HG02759 (cell line): ENCODE data around the gene SLC2A10.

Source experiments
- ATAC-seq: cut with Tn5 transposase; IDR thresholded peaks from one replicate; pipeline ENCODE4 v1.9.1; 2021; ENCODE audit warnings: mild to moderate bottlenecking, moderate library complexity; ENCODE audit not compliant: unreplicated experiment

SLC2A10 gene

DNA sequence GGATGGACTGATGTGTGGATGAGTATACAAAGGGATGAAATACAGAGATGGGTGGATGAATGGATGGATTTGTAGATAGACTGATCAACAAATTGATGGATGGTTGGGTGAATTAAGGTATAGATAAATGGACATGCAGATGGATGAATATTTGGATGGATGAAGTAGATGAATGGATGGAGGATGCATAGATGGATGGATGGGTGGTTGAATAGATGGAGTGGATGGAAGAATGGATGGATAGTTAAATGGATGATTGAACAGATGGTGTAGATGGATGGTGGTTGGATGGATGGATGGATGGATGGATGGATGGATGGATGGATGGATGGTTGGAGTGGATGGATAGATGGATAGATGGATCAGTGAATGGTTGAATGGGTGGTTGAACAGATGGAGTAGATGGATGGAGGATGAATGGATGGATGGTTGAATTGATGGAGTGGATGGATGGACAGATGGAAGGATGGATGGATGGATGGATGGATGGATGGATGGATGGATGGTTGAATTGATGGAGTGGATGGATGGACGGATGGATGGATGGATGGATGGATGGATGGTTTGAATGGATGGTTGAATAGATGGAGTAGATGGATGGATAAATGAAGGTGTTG lies 15.0 kb downstream of the SLC2A10 start:
- ATAC-seq, result no peak

DNA sequence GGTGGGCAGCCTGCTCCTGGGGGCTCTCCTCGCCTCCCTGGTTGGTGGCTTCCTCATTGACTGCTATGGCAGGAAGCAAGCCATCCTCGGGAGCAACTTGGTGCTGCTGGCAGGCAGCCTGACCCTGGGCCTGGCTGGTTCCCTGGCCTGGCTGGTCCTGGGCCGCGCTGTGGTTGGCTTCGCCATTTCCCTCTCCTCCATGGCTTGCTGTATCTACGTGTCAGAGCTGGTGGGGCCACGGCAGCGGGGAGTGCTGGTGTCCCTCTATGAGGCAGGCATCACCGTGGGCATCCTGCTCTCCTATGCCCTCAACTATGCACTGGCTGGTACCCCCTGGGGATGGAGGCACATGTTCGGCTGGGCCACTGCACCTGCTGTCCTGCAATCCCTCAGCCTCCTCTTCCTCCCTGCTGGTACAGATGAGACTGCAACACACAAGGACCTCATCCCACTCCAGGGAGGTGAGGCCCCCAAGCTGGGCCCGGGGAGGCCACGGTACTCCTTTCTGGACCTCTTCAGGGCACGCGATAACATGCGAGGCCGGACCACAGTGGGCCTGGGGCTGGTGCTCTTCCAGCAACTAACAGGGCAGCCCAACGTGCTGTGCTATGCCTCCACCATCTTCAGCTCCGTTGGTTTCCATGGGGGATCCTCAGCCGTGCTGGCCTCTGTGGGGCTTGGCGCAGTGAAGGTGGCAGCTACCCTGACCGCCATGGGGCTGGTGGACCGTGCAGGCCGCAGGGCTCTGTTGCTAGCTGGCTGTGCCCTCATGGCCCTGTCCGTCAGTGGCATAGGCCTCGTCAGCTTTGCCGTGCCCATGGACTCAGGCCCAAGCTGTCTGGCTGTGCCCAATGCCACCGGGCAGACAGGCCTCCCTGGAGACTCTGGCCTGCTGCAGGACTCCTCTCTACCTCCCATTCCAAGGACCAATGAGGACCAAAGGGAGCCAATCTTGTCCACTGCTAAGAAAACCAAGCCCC lies 16.0 kb downstream of the SLC2A10 start:
- no peak for ATAC-seq

DNA sequence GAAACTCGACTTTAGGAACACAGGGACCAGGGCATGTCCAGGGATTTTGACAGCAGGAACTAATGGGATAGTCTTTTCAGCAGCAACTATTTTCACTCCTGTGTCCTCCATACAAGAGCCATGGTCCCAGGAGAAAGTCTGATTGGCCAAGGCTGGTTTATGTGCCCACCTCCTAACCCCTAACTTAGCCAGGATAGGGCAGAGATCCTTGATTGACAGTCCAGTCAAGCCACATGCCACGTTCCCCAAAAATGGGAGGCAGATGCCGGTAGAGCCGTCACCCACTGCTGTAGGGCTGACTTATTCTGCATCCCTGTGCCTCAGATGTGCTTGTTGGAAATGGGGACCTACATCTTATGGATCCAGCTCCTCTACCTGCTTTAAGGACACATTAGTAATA lies 22.3 kb downstream of the SLC2A10 start:
- no peak for ATAC-seq

DNA sequence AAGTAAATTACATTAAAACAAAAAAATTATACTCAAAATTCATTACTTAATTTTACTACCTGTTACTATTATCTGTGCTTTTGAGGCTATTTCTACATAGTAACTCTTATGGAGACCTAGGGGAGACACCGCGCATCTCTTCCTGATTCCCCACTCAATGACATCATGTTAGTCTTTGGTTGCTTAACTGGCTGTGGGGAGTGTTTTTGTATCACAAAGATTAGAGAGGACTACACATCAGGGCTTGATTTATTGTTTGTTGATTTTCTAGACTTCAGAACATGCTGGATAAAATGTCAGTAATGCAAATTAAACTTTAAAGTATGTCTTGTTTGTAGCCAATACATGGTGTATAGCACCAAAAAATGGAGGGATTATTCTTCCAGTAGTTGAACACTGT lies 26.0 kb downstream of the SLC2A10 start:
- no peak for ATAC-seq

DNA sequence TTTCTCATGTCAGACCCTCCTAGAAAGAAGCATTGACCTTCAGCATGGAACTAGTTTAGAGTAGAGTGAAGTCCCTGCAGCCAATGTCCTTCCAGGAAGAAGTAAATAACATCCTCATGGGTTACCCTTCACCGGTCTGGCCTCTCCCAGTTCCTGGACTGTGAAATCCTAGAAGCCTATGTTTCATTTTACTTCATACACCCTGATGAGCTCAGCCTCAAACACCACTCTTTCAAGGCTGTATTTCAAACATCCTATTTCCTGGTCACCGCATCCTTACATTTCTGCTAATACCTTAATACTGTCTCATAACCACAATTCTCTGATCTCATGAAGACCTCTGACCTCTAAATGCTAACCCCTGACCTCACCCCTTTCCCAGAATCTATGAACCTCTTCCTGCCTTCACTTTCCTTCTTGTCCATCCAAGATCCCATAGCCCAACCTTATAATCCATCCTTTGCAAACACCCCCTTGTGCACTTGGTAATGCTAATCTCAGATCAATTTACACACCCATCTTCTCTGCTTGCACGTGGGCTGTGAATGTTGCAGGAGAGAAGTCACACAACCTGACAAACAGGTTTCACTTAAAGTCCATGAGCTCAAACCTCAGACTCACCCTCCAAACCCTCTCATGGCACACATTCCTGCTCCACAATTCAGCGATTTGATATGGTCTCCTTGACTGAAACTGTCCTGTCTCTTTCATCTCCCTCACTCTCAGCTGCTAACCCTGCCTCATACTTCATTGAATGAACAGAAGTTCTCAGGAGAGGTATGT lies 30.2 kb downstream of the SLC2A10 start:
- no peak for ATAC-seq

DNA sequence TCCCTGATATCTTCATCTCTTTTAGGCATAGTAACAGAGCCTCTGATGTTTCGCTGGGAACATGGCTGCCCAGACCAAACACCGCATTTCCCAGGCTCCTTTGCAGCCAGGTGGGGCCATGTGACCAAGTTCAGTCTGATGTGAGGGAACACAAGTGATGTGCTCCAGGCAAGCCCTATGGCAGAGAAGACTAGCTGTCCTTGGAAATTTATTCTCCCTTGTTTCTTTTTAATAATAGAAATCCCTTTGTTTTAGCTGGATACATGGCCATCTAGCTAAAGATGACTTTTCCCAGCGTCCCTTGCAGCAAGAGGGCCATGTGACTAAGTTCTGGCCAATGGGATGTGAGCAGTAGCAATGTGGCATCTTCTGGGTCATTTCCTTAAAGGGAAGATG lies 30.8 kb downstream of the SLC2A10 start:
- ATAC-seq, result no peak

DNA sequence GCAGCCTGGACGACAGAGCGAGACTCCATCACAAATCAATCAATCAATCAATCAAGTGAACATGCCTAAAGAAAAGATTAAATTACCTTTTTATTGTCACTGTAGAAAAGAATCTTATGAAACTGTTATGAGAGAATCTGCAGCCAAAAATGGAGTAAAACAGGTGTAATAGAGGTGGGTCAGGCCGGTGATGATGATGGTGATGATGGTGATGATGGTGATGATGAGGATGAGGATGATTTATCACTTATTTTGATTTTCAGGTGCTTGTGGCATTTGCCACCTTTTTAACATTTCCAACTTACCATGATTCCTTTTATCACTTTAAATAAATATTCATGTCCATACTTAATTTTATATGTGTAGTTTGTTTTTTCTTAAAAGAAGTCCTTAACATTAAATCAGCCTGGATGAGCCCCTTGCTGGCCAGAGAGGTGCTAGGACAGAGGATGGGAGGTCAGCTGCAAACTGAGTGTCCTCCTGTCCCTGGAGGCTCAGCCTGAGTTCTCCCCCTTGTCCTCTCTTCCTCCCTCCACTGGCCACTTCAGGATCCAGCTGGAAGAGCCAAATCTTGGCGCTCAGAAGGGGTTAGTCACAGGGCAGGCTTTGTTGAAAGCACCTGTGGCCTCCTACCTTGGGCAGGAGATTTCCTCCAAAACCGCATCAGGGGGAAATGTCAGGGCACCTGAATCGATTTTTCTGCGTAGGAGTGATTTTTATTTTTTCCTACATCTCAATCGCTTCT lies 32.6 kb downstream of the SLC2A10 start:
- no peak for ATAC-seq

DNA sequence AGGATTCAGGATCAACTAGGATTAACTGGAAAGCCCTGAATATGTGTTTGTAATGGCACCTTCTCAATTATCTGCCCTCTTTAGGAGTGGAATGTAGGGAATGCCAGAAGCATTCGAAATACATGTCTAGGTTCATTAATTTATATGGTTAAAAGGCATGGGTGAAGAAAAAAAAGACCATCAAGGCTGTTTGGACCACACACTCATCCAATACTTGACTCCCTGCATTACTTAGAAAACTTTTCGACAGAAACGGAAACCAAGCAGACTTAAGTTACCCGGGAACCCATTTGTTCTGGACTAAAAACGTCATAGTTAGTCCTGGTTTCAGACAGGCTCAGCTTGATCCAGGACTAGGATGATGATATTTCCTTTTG lies 33.2 kb downstream of the SLC2A10 start:
- ATAC-seq, result no peak

DNA sequence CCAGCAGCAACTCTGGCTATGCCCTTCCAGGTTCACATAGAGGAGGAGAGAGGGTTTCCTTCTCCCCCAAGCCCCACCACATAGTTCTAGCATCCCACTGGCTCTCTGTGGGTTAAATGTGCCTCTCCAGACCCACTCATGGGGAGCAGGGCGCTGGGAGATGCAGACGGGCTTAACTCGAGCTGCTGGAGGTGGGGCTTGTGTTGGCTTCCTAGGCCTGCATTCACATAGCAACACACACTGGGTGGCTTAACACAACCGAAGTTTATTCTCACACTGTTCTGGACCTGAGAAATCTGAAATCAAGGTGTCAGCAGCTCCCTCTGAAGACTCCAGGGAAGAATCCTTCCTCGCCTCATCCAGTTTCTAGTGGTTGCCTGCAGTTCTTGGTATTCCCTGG lies 33.6 kb downstream of the SLC2A10 start:
- ATAC-seq, result no peak

DNA sequence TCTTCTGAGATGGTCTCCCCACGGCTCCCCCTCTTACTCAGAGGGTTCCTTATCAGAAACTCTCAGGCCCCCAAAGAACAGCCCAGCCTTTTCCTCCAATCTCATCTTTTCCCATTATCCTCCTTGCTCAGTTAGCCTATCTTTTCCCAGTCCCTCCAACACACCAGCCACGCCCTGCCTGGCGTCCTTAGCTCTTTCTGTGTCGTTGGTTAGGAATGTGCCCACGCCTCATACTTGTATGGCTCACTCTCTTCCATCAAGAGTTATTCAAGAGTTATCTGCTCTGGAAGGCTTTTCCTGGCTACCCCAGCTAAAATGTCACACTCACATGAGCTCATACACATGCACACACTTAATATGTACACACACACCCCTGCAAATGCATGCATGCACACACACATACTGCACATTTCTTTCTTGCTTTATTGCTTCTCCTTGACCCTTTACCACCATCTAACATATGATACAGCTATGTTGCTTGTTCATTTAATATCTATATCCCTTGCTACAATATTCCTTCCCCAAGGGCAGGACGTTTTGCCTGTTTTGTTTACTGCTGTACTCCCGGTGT lies 37.6 kb downstream of the SLC2A10 start:
- no peak for ATAC-seq

DNA sequence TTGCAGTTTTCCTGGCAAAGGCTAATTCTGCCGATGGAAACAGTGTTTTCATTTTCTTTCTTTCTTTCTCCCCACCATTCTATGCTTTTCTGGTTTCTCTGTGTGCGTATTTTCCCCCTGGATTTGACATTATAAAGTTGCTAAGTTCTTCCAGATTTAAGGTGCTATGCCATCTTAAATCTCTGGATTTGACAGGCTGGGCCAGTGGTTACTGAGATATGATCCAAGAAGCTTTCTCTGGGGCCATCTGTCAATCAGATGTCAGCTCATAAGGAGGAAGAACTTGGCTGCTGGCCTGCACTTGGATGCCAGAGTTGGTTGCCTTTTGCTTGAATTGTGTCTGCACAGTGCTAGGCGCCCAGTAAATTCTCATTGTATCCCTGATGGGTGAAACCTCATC lies 39.7 kb downstream of the SLC2A10 start:
- no peak for ATAC-seq

DNA sequence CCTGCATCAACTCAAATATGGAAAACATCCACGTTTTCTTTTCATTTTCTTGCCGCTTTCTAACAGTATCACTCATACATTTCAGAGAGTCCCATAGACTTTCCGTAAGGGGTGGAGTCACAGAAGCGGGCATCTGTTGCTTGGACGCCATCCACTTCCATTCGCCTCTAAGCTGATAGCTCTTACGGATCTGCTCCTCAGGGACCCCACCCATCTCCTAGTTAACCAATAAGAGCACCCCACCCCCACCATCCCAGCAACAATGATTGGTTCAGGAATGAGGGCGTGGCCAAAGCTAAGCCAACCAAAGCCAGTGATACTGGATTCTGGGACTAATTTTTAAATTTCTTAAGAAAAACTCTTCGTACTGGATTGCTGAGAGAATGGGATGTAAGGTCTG lies 42.4 kb downstream of the SLC2A10 start:
- ATAC-seq, result no peak

DNA sequence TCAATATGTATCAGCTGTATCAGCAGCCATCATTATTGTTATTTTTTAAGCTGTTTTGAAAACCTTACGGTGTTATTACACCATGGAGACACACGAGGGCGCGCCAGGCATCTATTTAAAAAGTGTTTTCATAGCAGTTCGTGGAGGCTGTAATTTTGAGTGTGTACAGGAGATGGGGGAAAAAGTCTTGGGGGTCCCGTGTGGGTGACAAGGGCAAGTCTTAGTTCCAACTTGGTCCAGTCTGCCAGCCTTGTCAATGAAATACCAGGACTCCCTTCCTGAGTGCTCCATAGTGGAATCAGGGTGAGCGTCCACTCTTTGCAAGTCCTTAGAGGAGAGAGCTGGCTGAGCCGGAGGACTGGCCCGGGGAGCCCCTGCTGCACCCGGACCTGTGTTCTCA lies 43.3 kb downstream of the SLC2A10 start:
- no peak for ATAC-seq

DNA sequence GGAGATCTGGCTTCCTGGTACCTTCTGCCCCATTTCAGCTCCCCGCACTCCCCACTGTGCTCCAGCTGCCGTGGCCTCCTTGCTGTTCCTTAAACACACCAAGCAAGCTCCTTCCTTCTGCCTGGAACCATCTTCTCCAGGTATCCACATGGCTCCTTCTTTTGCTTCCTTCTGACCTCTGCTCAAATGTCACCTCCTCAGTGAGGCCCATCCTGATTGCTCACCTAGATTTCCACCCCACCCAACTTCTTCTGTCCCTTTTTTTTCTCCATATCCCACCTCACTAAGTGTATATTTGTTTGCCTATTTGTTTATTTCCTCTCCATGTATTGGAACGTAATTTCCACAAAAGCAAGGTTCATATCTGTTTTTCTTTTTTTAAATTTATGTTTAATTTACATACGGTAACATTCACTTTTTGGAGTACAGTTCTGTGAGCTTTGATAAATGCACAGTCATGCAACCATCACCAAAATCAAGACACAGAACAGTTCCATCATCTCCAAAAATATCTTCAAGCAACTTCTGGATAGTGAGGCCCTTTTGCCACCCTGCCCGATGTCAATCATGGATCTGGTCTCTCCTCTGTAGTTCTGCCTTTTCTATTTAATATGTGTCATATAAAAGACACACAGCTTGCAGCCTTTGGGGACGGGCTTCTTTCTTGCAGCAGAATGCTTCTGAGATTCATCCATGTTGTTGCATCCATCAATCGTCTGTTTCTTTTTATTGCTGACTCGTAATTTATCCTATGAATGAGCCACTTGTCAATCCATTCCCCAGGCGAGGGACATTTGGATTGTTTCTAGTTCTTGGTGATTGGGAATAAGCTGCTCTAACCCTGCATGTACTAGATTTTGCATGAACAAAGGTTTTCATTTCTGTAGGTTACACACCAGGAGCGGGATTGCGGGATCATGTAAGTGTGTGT lies 46.3 kb downstream of the SLC2A10 start:
- ATAC-seq, result no peak

DNA sequence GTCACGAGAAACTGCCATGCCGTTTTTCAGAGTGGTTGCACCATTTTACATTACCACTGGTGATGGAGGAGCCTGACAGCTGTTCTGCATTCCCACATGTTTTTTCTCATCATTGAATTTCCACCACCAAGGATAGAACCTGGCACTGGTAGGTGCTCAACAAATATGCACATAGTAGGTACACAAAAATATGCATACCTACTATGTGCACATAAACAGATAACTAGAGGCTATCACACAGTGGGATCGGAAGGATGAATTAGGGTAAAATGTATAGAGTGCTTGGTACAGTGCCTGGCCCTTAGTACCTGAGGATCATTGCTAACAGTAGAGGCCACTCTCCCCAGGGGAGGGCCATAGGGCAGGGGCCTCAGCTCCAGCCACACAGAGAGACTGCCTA lies 47.0 kb downstream of the SLC2A10 start:
- ATAC-seq, result no peak

DNA sequence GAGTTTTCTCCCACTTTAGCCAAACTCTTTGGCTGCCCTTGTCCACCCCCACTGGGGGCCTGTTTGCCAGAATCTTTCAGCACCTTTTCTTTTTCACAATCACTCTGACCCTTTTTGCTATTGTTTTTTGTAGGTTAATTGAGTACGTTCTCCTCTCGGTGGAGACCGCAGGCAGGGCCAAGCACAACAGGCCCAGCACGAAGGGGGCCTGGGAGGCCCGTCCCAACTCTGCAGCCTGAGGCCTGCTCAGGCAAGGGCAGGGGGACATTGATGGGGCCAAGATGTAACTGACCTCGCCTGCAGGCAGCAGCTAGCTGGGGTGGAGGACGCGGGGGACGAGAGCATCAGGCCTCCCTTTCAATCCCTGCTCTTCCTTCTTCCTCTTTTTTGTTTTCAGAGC lies 47.7 kb downstream of the SLC2A10 start:
- no peak for ATAC-seq

DNA sequence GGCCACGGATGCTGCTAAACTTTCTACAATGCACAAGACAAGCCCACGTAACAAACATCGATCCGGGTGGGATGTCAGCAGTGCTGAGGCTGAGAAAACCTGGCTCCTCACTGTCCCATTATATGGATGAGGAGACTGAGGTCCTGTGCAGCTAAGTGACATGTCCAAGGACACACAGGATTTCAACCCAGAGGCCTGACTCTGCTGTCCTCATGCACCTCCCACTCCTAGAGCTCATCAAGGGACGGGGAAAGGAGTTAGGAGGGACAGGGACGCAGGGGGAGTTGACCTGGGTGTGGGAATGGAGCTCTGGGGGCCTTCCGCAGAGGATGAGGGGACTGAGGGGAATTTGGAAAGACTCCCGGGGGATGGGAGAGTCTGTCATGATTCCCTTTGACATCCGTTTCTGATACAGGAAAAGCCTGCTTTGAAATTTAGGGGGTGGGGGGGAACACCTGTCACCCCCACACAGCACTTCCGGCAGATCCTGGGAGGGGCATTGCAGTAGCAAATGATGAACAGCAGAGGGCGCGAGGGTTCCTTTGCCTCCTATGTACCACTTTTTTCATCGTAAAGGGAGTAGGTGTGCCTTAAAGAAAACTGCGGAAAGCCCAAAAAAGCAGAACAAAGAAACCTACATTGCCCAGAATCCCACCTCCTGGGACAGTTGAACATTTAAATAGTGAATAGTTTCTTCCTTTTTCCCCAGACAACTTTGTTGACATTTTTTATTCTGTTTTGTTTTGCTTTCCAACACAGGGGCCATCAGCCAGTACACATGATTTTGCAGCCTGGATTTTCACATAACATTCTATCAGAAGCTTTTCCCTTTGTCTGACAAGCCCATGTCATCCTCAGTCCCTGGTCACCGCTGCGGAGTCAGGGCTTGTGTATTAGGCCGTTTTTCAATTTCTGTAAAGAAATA lies 48.6 kb downstream of the SLC2A10 start:
- no peak for ATAC-seq

DNA sequence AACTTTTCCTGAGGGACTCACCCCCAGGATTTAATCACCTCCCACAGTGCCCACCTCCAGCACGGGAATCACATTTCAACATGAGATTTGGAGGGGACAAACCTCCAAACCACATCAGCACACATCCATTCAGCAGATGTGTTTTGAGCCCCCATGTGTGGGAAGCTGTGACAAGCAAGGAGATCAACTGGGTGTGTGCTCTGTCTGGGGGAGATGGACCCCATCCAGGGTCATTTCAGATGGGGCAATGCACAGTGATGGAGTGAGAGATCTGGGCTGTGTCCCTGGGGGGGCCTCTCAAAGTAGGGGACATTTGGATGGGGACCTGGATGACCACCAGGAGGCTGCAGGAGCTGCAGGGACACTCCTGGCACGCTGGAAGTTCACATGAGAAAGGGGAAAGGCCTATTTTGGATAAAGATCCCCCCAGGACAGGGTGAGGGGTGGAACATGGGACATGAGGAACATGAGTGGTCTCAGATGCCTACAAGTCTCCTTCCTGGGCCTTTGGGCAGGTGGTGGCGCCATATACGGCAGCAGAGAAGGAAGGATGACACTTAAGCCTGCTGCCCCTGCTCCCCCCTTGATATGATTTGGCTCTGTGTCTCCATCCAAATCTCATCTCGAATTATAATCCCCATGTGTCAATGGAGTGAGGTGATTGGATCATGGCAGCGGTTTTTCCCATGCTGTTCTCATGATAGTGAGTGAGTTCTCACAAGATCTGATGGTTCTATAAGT lies 49.6 kb downstream of the SLC2A10 start:
- no peak for ATAC-seq
